WTC11 (cell line): ENCODE data around the gene PLAGL1. TPM values are rescaled to one million over a fixed set of nuclear protein-coding genes. Genes with fewer than 3 reads are reported as not detected.

Experiments used
- ATAC-seq: fragments of 200-7000 bp; cut with Tn5 transposase; 2 replicates; pipeline ENCODE4 v1.10.0; 2021; ENCODE audit warnings: mild to moderate bottlenecking, moderate library complexity
- CTCF ChIA-PET: fragments of 300-600 bp; sonication (Branson Sonifier 250); formaldehyde crosslinking; loops from one replicate; lab custom pipeline; 2021; ENCODE audit warnings: antibody characterized with exemption; lab: Charles Lee
- POLR2A ChIA-PET: fragments of 350-600 bp; sonication (Branson Sonifier 250); formaldehyde crosslinking; loops from one replicate; lab custom pipeline; 2021; ENCODE audit warnings: antibody characterized with exemption; lab: Charles Lee
- DNase-seq: peaks from one replicate; pipeline ENCODE4 v3.0.0; 2021; ENCODE audit warnings: low spot score
- H3K27ac Mint-ChIP-seq: 2 replicates; pipeline ENCODE4 v1.8.0; 2021; ENCODE audit warnings: mixed read lengths
- H3K27me3 Mint-ChIP-seq: 2 replicates; pipeline ENCODE4 v1.8.0; 2021; ENCODE audit warnings: low read depth, mild to moderate bottlenecking, moderate library complexity, mixed read lengths
- H3K36me3 Mint-ChIP-seq: 2 replicates; pipeline ENCODE4 v1.8.0; 2021; ENCODE audit warnings: mixed read lengths
- H3K4me1 Mint-ChIP-seq: 2 replicates; pipeline ENCODE4 v1.8.0; 2022; ENCODE audit warnings: mixed read lengths
- H3K4me3 Mint-ChIP-seq: 2 replicates; pipeline ENCODE4 v1.8.0; 2021; ENCODE audit warnings: mild to moderate bottlenecking, moderate library complexity, mixed read lengths
- H3K9me3 Mint-ChIP-seq: 2 replicates; pipeline ENCODE4 v1.8.0; 2021; ENCODE audit warnings: mixed read lengths
- CREM ChIP-seq: sonication (generic); formaldehyde crosslinking; IDR thresholded peaks from 2 replicates; pipeline ENCODE4 v1.8.1; 2022; ENCODE audit warnings: mild to moderate bottlenecking, missing genetic modification reagents, moderate library complexity
- HMGXB4 ChIP-seq: sonication (generic); formaldehyde crosslinking; IDR thresholded peaks from 2 replicates; pipeline ENCODE4 v1.8.1; 2023; ENCODE audit warnings: mild to moderate bottlenecking, moderate library complexity, missing genetic modification reagents
- NR2C2 ChIP-seq: sonication (generic); formaldehyde crosslinking; IDR thresholded peaks from 2 replicates; pipeline ENCODE4 v1.8.0; 2022; ENCODE audit warnings: mild to moderate bottlenecking, missing genetic modification reagents
- PRRX2 ChIP-seq: fragments of 250-450 bp; sonication (Bioruptor Pico); IDR thresholded peaks from 2 replicates; pipeline ENCODE4 v1.8.0; 2021; ENCODE audit warnings: mild to moderate bottlenecking
- SP1 ChIP-seq: sonication (generic); formaldehyde crosslinking; conservative IDR thresholded peaks from 2 replicates; pipeline ENCODE4 v1.8.1; 2022; ENCODE audit warnings: missing genetic modification reagents
- STAT6 ChIP-seq: sonication (generic); formaldehyde crosslinking; conservative IDR thresholded peaks from 2 replicates; pipeline ENCODE4 v1.8.1; 2023; ENCODE audit warnings: mild to moderate bottlenecking, low read depth, missing genetic modification reagents, moderate library complexity
- ZBTB21 ChIP-seq: sonication (generic); formaldehyde crosslinking; IDR thresholded peaks from 2 replicates; pipeline ENCODE4 v1.8.1; 2023; ENCODE audit warnings: mild to moderate bottlenecking, missing genetic modification reagents, borderline replicate concordance
- ZNF232 ChIP-seq: sonication (generic); formaldehyde crosslinking; IDR thresholded peaks from 2 replicates; pipeline ENCODE4 v1.8.0; 2022; ENCODE audit warnings: mild to moderate bottlenecking, missing genetic modification reagents
- ZNF317 ChIP-seq: sonication (generic); formaldehyde crosslinking; IDR thresholded peaks from 2 replicates; pipeline ENCODE4 v1.8.1; 2023; ENCODE audit warnings: low read depth, mild to moderate bottlenecking, moderate library complexity, missing genetic modification reagents, borderline replicate concordance
- ZNF396 ChIP-seq: fragments of 250-450 bp; sonication (Bioruptor Pico); IDR thresholded peaks from 2 replicates; pipeline ENCODE4 v1.8.0; 2021; ENCODE audit warnings: mild to moderate bottlenecking, moderate library complexity, borderline replicate concordance
- ZNF423 ChIP-seq: fragments of 250-450 bp; sonication (Bioruptor Pico); IDR thresholded peaks from 2 replicates; pipeline ENCODE4 v2.1.2; 2022; ENCODE audit warnings: mild to moderate bottlenecking, moderate library complexity
- ZSCAN18 ChIP-seq: fragments of 250-450 bp; sonication (Bioruptor Pico); IDR thresholded peaks from 2 replicates; pipeline ENCODE4 v2.1.2; 2022; ENCODE audit warnings: mild to moderate bottlenecking, moderate library complexity
- total RNA-seq: library from RNA; stranded (reverse); gene quantifications from 3 replicates; pipeline ENCODE4 v1.2.3, GENCODE V29; 2021
- TF ChIP-seq, protein P1 (sequence below): fragments of 250-450 bp; sonication (Bioruptor Pico); IDR thresholded peaks from 2 replicates; pipeline ENCODE4 v1.9.0; 2021; ENCODE audit warnings: mild to moderate bottlenecking
- TF ChIP-seq, protein P2 (sequence below): fragments of 250-450 bp; sonication (Bioruptor Pico); IDR thresholded peaks from 2 replicates; pipeline ENCODE4 v1.9.0; 2021; ENCODE audit warnings: mild to moderate bottlenecking
- TF ChIP-seq, protein P3 (sequence below): sonication (generic); formaldehyde crosslinking; IDR thresholded peaks from 2 replicates; pipeline ENCODE4 v1.8.0; 2022; ENCODE audit warnings: mild to moderate bottlenecking, missing genetic modification reagents
- TF ChIP-seq, protein P4 (sequence below): sonication (generic); formaldehyde crosslinking; IDR thresholded peaks from 2 replicates; pipeline ENCODE4 v1.8.1; 2023; ENCODE audit warnings: mild to moderate bottlenecking, missing genetic modification reagents, moderate library complexity
- TF ChIP-seq, protein P5 (sequence below): sonication (generic); formaldehyde crosslinking; IDR thresholded peaks from 2 replicates; pipeline ENCODE4 v1.8.1; 2023; ENCODE audit warnings: mild to moderate bottlenecking, missing genetic modification reagents

The PLAGL1 gene
- total RNA-seq, 1 experiment from 2014 or later = 1.6 TPM

- no peak for TF ChIP-seq PRRX2
- no peak for TF ChIP-seq ZSCAN18
- TF ChIP-seq HMGXB4 (CRISPR knock-in tag) = no peak
- no peak for TF ChIP-seq ZNF396 (CRISPR knock-in tag)
- TF ChIP-seq STAT6 (CRISPR knock-in tag) = no peak
- TF ChIP-seq SP1 (CRISPR knock-in tag) = no peak
These were observed 48.1 kb downstream of the PLAGL1 start (continued) for GRCh38 chr6:143959927-143960326.

GRCh38 chr6:143958839-143959399 is 49.1 kb downstream of the PLAGL1 start:
- ChIA-PET POLR2A (interaction anchor here (0.6 to 0.9 kb wide), 4 partner anchors 14 to 116 kb away, joined by 3 read pairs; partner anchors contain the start of gene LTV1), CTCF (interaction anchor here (0.6 to 5.6 kb wide), 10 partner anchors 14 to 466 kb away, joined by 3 to 87 read pairs (median 7); no protein-coding TSS in a partner anchor)
- ATAC-seq (peak; percentile 84), DNase-seq (peak; percentile 72)
- no peaks in the 10 kb centered on the region for H3K27me3 Mint-ChIP-seq
- H3K27ac Mint-ChIP-seq = peak overlapping the region; percentile 29
- H3K4me1 Mint-ChIP-seq = peaks cover 71% of the 10 kb centered on the region
- H3K4me3 Mint-ChIP-seq = peak overlapping the region; percentile 59
- no peaks in the 10 kb centered on the region for H3K9me3 Mint-ChIP-seq
- H3K36me3 Mint-ChIP-seq = no peaks in the 10 kb centered on the region
- TF ChIP-seq, protein P1, sequence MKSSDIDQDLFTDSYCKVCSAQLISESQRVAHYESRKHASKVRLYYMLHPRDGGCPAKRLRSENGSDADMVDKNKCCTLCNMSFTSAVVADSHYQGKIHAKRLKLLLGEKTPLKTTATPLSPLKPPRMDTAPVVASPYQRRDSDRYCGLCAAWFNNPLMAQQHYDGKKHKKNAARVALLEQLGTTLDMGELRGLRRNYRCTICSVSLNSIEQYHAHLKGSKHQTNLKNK (CRISPR knock-in tag) = no peak
- TF ChIP-seq, protein P2, sequence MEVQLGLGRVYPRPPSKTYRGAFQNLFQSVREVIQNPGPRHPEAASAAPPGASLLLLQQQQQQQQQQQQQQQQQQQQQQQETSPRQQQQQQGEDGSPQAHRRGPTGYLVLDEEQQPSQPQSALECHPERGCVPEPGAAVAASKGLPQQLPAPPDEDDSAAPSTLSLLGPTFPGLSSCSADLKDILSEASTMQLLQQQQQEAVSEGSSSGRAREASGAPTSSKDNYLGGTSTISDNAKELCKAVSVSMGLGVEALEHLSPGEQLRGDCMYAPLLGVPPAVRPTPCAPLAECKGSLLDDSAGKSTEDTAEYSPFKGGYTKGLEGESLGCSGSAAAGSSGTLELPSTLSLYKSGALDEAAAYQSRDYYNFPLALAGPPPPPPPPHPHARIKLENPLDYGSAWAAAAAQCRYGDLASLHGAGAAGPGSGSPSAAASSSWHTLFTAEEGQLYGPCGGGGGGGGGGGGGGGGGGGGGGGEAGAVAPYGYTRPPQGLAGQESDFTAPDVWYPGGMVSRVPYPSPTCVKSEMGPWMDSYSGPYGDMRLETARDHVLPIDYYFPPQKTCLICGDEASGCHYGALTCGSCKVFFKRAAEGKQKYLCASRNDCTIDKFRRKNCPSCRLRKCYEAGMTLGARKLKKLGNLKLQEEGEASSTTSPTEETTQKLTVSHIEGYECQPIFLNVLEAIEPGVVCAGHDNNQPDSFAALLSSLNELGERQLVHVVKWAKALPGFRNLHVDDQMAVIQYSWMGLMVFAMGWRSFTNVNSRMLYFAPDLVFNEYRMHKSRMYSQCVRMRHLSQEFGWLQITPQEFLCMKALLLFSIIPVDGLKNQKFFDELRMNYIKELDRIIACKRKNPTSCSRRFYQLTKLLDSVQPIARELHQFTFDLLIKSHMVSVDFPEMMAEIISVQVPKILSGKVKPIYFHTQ (CRISPR knock-in tag) = no peak
- TF ChIP-seq, protein P3, sequence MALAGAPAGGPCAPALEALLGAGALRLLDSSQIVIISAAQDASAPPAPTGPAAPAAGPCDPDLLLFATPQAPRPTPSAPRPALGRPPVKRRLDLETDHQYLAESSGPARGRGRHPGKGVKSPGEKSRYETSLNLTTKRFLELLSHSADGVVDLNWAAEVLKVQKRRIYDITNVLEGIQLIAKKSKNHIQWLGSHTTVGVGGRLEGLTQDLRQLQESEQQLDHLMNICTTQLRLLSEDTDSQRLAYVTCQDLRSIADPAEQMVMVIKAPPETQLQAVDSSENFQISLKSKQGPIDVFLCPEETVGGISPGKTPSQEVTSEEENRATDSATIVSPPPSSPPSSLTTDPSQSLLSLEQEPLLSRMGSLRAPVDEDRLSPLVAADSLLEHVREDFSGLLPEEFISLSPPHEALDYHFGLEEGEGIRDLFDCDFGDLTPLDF (CRISPR knock-in tag) = no peak
- no peak for TF ChIP-seq NR2C2 (CRISPR knock-in tag)
- TF ChIP-seq CREM (CRISPR knock-in tag) = no peak
- TF ChIP-seq ZNF423 (CRISPR knock-in tag) = no peak
- TF ChIP-seq ZNF232 (CRISPR knock-in tag) = no peak
- TF ChIP-seq, protein P4, sequence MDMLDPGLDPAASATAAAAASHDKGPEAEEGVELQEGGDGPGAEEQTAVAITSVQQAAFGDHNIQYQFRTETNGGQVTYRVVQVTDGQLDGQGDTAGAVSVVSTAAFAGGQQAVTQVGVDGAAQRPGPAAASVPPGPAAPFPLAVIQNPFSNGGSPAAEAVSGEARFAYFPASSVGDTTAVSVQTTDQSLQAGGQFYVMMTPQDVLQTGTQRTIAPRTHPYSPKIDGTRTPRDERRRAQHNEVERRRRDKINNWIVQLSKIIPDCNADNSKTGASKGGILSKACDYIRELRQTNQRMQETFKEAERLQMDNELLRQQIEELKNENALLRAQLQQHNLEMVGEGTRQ = no peak
- TF ChIP-seq, protein P5, sequence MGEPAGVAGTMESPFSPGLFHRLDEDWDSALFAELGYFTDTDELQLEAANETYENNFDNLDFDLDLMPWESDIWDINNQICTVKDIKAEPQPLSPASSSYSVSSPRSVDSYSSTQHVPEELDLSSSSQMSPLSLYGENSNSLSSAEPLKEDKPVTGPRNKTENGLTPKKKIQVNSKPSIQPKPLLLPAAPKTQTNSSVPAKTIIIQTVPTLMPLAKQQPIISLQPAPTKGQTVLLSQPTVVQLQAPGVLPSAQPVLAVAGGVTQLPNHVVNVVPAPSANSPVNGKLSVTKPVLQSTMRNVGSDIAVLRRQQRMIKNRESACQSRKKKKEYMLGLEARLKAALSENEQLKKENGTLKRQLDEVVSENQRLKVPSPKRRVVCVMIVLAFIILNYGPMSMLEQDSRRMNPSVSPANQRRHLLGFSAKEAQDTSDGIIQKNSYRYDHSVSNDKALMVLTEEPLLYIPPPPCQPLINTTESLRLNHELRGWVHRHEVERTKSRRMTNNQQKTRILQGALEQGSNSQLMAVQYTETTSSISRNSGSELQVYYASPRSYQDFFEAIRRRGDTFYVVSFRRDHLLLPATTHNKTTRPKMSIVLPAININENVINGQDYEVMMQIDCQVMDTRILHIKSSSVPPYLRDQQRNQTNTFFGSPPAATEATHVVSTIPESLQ (CRISPR knock-in tag) = no peak
- TF ChIP-seq ZBTB21 = no peak
- TF ChIP-seq ZSCAN18 = no peak
- no peak for TF ChIP-seq ZNF396 (CRISPR knock-in tag)
- TF ChIP-seq ZNF317 (CRISPR knock-in tag) = no peak
